Measurements from ENCODE around the gene MYL6B. TPM values are rescaled to one million over a fixed set of nuclear protein-coding genes. Genes with fewer than 3 reads are reported as not detected.
A peak's percentile ranks its signal among the peaks of the same experiment; 100 is the strongest.

Gene MYL6B
- total and polyA plus RNA-seq, 8 donors, result 6.7 to 65.9 (median 16.5) TPM

DNA sequence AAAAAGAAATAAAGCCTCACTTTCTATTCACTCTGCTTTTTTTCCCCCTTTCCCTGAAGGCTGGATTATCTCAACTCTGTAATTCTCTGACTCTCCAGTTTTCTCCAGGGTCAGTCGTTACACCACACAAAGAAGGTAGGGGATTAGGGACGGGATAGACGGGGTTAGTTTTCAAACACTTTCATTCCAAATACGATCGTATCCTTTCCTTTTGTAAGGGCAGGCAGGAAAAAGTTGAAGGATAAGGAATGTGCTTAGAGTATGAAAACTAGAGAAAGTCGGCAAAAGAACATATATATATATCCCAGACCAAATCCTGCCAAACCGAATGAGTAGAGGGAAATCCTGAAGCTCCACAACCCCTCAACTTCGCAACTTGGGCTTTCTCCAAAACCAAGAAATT, 24.9 kb upstream of the MYL6B start:
- peaks cover 2 to 19% (median 4%) of the 10 kb centered on the region in 3 donors for H3K36me3 ChIP-seq
- ATAC-seq, result no peak
- peaks cover 10 to 27% (median 12%) of the 10 kb centered on the region in 3 donors for H3K4me1 ChIP-seq
- peak overlapping the region in 2 of 4 donors; percentile 24 to 31 for H3K4me3 ChIP-seq
- 1% methylated on average over 8 of the region's 8 CpGs for WGBS, 2 donors
- no peaks in the 10 kb centered on the region for H3K9me3 ChIP-seq
- TF ChIP-seq, protein P1, sequence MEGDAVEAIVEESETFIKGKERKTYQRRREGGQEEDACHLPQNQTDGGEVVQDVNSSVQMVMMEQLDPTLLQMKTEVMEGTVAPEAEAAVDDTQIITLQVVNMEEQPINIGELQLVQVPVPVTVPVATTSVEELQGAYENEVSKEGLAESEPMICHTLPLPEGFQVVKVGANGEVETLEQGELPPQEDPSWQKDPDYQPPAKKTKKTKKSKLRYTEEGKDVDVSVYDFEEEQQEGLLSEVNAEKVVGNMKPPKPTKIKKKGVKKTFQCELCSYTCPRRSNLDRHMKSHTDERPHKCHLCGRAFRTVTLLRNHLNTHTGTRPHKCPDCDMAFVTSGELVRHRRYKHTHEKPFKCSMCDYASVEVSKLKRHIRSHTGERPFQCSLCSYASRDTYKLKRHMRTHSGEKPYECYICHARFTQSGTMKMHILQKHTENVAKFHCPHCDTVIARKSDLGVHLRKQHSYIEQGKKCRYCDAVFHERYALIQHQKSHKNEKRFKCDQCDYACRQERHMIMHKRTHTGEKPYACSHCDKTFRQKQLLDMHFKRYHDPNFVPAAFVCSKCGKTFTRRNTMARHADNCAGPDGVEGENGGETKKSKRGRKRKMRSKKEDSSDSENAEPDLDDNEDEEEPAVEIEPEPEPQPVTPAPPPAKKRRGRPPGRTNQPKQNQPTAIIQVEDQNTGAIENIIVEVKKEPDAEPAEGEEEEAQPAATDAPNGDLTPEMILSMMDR (IDR thresholded peaks at IDR 0.05), result no peak
- no peak for FAIRE-seq
- peak overlapping the region; percentile 47 to 91 (median 67) for H3K27ac ChIP-seq
- DNase-seq, result no peak
- intact Hi-C loops (cut with DNase I), result loop anchor here in 1 of 3 donors (2.0 to 10.0 kb wide), 2 partner anchors 61 to 327 kb away; partner anchors contain the start of genes MIP and SMARCC2
- no peaks in the 10 kb centered on the region for H3K27me3 ChIP-seq

DNA sequence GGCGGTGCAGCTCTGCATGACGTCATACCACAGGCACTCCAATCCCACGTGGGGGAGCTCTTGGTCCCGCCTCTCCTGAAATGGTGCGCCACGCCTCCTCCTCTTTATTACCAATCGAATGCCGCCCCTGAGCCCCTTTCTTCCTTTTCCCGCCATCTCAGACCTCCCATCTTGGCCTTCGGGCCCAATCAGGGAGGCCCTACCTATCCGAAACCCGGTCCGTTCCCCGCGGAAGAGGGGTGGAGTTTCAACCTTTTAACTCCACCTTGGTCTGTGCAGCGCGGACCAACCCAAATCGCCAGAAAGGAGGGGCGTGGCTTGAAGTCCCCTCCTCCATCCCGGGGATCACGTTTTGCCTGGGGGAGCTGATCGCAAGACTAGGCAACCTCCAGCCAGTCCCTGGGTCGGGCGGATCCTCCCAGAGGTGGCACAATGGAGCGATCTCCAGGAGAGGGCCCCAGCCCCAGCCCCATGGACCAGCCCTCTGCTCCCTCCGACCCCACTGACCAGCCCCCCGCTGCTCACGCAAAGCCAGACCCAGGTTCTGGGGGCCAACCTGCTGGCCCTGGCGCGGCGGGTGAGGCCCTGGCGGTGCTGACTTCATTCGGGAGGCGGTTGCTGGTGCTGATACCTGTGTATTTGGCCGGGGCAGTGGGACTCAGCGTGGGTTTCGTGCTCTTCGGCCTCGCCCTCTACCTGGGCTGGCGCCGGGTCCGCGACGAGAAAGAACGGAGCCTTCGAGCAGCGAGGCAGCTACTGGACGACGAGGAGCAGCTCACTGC, 24.3 kb upstream of the MYL6B start, which contains the start of gene ESYT1:
TSS of gene ESYT1 (plus strand) at position 380 of the 782 bp plus-strand sequence. CDS start at position 433, 53 bp downstream.
- Histone ChIP-seq H3K4me3 (peak within 1 kb of the TSS; percentile 64 to 82 (median 76)), H3K27ac (peak within 1 kb of the TSS; percentile 67 to 91 (median 80)), H3K4me1 (peaks cover 10 to 27% (median 12%) of the 10 kb centered on the region in 3 donors), H3K27me3 (no peaks in the 10 kb centered on the region), H3K36me3 (peaks cover 3 to 25% (median 4%) of the 10 kb centered on the region in 3 donors), H3K9me3 (no peaks in the 10 kb centered on the region)
- WGBS, 2 donors, result 0% methylated on average over 48 to 49 of the region's 49 CpGs
- DNase-seq, result peak; percentile 92 to 99 (median 99)
- ATAC-seq, result peak; percentile 86 to 92 (median 89)
- TF ChIP-seq, protein P1 (IDR thresholded peaks at IDR 0.05), result no peak
- peak; percentile 92 for FAIRE-seq
- intact Hi-C loops (cut with DNase I), result loop anchor here in 1 of 3 donors (2.0 to 10.0 kb wide), 2 partner anchors 61 to 327 kb away; partner anchors contain the start of genes MIP and SMARCC2

DNA sequence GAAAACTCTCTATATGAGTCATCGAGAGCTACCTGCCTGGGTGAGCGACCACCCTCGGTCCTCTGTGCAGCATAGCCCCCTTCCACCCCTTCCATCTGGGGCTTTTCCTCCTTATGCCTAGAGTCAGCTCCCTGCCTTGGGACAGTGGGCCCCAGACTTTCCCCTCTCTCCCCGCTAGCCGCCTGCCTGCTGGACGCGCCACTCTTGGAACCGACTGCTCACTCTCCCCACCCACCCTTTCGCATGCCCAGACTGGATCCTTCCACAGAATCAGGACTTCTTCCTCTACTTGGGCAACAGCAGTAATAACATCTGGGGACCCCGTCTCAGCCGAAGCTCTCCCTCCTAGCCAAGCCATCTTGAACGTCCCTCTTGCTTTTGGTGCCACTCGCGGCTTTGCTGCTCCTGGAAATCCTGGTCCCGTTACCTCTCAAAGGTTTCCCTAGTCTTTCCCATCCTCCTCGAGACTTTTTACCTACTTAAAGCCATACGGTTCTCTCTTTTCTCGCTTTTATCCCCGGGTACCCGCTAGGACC, 23.6 kb upstream of the MYL6B start:
- H3K4me1 ChIP-seq, result peaks cover 10 to 27% (median 12%) of the 10 kb centered on the region in 3 donors
- TF ChIP-seq, protein P1 (IDR thresholded peaks at IDR 0.05), result no peak
- H3K4me3 ChIP-seq, result peak overlapping the region; percentile 64 to 82 (median 76)
- peak overlapping the region; percentile 67 to 89 (median 77) for H3K27ac ChIP-seq
- ATAC-seq, result peak; percentile 4 to 15 (median 12)
- peaks cover 3 to 32% (median 4%) of the 10 kb centered on the region in 3 donors for H3K36me3 ChIP-seq
- H3K9me3 ChIP-seq, result no peaks in the 10 kb centered on the region
- no peaks in the 10 kb centered on the region for H3K27me3 ChIP-seq
- DNase-seq, result peak in 1 of 6 donors; percentile 40
- no peak for FAIRE-seq
- intact Hi-C loops (cut with DNase I), result loop anchor here in 1 of 3 donors (10.0 kb wide), 1 partner anchor 326 kb away; the partner anchor contains the start of gene MIP
- 0% methylated on average over 20 of the region's 20 CpGs for WGBS, 2 donors

DNA sequence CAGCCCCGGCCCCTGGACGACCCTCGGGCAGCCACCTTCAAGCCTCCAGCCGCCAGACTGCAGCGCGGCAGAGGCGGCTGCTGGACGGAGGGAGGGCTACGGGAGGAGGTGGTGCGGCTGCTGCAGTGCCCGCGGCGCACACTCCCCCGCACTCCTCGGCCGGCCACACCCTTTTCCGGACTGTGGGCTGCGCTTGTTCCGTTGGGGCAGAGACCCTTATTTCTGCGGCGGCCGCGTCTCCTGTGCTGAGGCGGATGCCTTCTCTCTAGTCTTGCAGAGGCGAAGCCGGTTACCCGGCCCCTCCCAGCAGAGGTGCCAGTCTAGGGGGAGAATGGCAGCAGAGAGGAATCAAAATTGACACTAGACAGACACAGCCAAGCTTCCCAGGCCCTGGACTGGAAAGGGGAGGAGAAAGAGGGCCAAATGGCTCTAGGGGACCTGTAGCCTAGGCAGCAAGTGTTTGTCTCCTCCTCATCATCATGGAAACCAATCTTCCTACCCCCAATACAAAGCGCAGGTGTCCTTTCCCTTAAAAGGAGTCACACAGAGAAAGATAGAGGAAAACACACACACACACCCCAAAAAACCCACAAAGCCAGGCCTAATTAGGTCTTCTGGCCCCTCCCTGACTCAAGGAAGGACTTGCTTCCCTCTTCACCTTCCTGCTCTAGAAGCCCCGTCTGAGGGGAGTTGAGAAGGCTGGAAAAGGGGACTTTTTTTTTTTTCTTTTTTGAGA, 23.0 kb upstream of the MYL6B start:
- WGBS, 2 donors, result 4 to 5% methylated on average over 29 of the region's 29 CpGs
- Histone ChIP-seq H3K4me3 (peak overlapping the region; percentile 64 to 82 (median 76)), H3K9me3 (no peaks in the 10 kb centered on the region), H3K36me3 (peaks cover 3 to 38% (median 4%) of the 10 kb centered on the region in 3 donors), H3K27me3 (no peaks in the 10 kb centered on the region), H3K4me1 (peaks cover 10 to 27% (median 12%) of the 10 kb centered on the region in 3 donors), H3K27ac (peak overlapping the region; percentile 67 to 89 (median 77))
- intact Hi-C loops (cut with DNase I), result loop anchor here in 1 of 3 donors (10.0 kb wide), 1 partner anchor 325 kb away; the partner anchor contains the start of gene MIP
- FAIRE-seq, result no peak
- peak in 5 of 6 donors; percentile 58 to 86 (median 66) for DNase-seq
- peak; percentile 30 to 61 (median 51) for ATAC-seq
- TF ChIP-seq, protein P1 (IDR thresholded peaks at IDR 0.05), result no peak
